G401.6 (cell line): ENCODE data around the gene DNAJC13.

Experiments used
- FAIRE-seq: peaks from 2 replicates; lab custom pipeline; 2012; peaks lifted over from hg19 to GRCh38; lab: Jason Lieb, UNC

DNAJC13 gene

GRCh38 chr3:132486099-132486498, 68.8 kb downstream of the DNAJC13 start:
- no peak for FAIRE-seq

DNA sequence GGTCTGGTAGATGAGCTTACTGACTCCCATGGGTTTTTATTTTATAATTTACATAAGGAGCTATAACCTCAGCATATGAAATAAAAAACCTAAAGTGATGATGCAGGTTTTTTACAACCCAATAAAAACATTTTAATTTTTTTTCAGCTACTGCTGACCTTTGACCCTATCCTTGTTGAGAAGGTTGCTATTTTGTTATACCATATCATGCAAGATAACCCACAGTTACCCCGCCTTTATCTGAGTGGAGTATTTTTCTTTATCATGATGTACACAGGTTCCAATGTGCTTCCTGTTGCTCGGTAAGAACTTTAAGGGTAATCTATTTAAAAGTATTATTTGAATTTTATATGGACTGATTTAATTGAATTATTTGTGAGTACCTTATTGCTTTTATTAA, 70.8 kb downstream of the DNAJC13 start:
- no peak for FAIRE-seq

- no peak for FAIRE-seq
These were observed 81.8 kb downstream of the DNAJC13 start for GRCh38 chr3:132499071-132499470.

DNA sequence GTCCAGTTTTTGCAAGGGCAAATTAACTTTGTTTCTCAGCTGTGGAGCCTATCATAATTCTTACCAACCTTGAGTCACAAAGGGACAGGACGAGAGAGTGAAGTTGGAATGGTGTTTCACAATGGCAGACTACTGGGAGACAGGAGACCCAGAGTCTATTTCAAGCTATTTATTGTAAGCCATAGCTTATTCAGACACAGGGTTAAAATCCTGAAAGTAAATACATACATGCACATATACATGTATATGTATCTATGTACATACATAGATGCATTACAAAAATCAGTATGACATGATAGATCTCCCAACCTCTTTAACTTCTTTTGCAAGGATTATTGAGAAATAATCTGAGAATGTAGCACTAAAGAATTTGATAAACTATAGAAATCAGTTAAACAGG, 86.3 kb downstream of the DNAJC13 start:
- FAIRE-seq, result peak; percentile 72

DNA sequence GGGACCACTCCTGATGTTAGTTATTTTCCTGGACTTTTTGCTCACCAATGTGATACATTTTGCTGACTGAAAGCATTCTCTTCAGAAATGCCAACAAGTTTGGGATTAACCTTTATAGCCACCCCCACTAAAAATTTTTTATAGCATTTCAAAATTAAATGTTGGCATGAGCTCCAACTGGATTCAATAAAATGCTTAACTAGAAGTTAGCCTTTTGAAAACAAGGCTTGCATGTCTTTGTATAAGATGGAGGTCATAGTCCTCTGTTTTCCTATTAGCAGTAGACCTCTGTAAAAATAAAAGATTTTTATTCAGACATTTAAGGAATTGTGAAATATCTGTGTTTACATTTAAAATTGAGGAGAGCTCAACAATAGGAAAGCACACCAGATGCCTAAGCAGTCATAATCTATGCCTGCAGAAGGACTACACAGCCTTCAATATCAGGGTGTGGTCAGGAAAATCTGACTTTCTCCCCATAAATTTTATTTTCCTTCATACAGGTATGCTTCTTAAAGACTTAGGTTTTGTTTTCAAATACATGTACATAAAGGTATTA, 87.2 kb downstream of the DNAJC13 start:
- no peak for FAIRE-seq

DNA sequence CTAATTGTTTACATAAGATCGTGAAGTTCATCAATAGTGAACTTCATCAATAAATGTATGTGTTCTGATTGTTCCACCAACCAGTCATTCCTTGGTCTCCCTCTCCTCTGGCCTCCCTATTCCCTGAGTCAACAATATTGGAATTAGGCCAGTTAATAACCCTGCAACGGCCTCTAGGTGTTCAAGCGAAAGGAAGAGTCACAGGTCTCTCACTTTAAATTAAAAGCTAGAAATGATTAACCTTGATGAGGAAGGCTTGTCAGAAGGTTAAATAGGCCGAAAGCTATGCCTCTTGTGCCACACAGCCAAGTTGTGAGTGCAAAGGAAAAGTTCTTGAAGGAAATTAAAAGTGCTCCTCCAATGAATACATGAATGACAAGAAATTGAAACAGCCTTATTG, 90.4 kb downstream of the DNAJC13 start:
- no peak for FAIRE-seq

- no peak for FAIRE-seq
These were observed 91.8 kb downstream of the DNAJC13 start for GRCh38 chr3:132509096-132509495.

GRCh38 chr3:132509506-132509905, 92.2 kb downstream of the DNAJC13 start:
- FAIRE-seq, result no peak

GRCh38 chr3:132513057-132513456, 95.8 kb downstream of the DNAJC13 start:
- FAIRE-seq, result no peak

DNA sequence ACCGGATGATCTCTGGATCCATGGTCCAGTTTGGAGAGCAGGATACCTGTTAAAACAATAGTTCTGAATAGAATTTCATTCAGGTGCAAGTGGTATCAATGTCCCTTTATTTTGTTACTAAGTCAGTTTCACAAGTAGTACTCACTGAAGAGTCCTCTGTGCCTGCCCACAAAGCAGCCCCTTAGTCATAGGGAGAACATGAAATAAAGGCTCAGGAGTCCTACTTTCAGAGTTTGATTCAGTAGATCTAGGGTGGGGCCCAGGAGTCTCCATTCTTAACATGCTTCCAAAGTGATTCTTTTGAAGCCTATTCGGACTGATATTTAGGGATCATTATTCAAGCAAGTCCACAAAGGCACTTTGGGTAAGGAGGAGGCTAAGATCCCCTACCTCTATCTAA, 100.0 kb downstream of the DNAJC13 start:
- FAIRE-seq, result no peak

DNA sequence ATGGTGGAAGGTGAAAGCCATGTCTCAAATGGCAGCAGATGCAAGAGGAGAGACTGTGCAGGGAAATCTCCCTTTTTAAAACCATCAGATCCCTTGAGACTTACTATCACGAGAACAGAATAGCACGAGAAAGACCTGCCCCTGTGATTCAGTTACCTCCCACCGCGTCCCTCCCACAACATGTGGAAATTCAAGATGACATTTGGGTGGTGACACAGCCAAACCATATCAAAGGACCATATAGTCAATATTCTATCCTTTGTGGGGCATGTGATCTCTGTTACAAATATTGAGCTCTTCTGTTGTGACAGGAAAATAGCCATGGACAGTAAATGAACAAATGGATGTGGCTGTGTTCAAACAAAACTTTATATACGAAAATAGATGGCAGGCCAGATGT, 102.6 kb downstream of the DNAJC13 start:
- no peak for FAIRE-seq

DNA sequence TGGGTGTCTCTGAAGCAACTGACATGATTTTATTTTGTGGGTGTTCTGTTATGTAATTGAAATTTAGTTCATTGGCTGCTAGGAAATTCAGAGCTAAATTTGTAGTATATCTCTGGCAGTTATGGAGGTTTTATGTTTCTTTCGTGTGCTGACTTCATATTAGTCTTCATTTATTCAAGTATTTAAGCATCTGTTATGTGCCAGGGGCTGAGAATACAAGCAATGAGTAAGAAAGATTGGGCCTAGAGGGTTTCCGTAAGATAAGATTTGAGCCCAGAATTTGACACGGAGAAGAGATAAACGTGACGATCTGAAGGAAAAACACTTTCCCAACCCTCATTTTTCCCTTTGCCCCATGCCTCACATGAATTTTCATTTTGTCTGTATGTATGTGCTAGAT, 104.6 kb downstream of the DNAJC13 start:
- FAIRE-seq, result no peak

DNA sequence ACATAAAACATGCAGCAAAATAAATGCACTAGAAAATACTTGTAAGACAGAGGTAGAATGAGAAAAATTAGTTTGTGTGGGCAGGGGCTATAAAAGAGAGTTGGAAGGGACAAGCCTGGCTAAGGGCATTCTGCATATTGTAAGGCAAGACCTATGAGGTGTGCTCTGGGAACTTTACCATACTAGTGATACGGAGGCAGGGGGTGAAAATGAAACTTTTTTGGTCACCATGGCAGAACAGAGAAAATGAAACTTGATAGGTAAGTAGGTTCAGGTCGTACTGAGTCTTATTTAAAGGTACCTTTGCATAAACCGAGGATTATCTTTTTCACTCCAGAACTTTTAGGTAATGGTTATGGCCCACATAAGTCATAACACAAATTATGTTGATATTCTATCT, 105.1 kb downstream of the DNAJC13 start:
- no peak for FAIRE-seq

DNA sequence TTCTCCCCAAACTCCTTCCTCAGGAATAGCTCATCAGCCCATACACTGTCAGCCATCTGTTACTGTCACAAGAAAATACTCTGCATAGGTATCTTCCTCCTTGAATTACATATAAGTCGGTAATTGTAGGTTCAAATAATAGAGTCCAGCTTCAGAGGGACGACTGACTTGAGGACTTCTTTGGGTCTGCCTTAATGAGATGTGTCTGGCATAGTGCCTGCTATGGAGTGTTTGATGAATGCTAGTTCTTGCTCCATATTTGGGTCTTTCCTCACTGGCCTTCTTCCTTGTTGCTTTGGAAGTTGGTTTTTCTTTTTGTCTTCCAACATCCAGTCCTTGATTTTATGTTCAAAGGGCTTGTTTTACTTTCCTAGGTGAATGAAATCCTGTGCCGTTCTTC, 113.3 kb downstream of the DNAJC13 start:
- FAIRE-seq, result no peak

GRCh38 chr3:132535575-132536441, 118.5 kb downstream of the DNAJC13 start:
- peak; percentile 85 for FAIRE-seq

DNA sequence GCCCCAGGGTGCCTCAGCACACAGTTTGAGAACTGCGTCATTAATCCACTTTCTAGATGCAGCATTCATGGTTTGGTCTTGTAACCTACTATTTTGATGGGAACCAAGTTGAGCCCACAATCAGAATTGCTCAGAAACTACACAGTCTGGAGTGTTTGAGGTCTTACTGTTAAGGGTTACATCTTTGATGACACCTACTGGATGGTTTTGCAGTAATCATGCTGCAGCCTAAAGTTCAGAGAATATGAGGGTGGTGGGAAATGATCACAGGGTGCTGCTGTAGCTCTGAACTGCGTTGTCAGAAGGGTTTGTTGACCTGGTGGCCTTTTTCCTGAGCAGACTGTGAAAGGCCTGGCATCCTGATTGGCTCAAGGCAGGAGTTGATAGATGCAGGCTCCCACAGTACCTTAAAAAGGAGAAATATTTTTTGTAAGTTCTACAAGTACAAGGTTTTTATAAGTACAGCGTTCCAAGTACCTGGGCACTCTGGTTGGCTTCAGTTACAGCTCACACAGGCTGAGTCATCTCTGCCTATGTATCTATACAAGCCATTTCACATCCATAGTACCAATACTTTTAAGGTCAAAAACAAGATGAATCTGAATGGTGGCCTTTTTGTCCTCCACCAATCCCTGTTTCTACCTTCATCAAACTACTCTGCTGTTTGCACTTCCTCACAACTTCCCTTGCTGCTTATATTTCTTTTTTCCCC, 119.3 kb downstream of the DNAJC13 start:
- no peak for FAIRE-seq

DNA sequence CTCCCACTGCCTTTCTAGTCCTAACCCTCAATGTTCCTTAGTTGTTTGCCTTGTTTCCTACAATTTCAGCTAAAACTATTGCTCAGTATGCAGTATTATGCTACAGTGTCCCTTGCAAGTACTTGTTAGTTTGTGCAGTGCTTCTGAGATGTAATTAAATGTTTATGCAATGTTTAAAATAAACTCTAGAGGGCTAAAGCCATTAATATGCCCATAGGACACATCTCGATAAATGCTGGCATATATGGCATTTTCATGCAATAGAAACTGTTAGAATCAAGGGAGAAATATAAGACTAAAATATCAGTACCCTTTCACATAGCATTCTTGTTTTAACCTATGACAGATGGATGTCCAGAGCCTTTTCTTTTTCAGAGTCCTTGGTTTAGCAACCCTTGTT, 120.0 kb downstream of the DNAJC13 start:
- no peak for FAIRE-seq

- no peak for FAIRE-seq
These were observed 120.8 kb downstream of the DNAJC13 start for GRCh38 chr3:132538072-132538471.

- no peak for FAIRE-seq
These were observed 122.4 kb downstream of the DNAJC13 start for GRCh38 chr3:132539681-132540080.

- no peak for FAIRE-seq
These were observed 125.3 kb downstream of the DNAJC13 start for GRCh38 chr3:132542577-132542976.

- no peak for FAIRE-seq
These were observed 125.9 kb downstream of the DNAJC13 start for GRCh38 chr3:132543011-132543739.

GRCh38 chr3:132544130-132544529, 126.8 kb downstream of the DNAJC13 start:
- FAIRE-seq, result no peak

DNA sequence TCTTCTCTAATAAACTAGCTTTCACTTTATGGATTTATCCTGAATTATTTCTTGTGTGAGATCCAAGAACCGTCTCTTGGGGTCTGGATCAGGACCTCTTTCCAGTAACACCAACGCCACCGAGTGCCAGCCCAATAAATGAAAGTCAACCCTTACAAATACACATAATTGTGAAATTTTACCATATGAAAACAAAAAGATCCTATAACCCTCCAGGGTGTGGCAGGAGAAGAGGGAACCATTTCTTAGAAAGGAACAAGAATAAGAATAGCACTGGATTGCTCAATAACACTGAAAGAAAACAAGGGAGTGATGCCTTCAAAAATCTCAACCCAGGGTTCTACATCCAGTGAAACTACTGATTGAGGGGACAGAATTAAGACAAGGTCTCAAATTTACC, 128.2 kb downstream of the DNAJC13 start:
- FAIRE-seq, result no peak
